Measurements from ENCODE around the gene LPP.

The LPP gene

DNA sequence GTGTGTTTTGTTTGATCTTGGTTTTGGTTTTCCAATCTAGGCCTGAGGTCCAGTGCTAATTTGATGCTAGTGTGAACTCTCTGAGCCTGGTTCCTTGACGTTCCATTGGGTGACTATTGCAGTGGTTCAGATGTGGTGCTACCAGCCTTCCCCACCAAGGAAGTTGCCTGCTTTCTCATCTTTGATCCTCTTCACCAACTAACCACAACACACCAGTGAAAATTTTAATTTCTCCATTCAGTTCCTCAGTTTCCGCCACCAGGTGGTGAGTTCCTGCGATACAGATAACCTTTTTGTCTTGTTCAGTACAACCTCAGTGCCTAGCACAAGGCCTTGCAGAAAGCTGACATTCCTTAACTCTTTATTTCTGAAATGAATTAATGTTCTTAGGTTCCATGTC, 680.4 kb downstream of the LPP start:
- H3K9ac ChIP-seq (ENCODE audit: insufficient read length) = no peak overlapping the region
- H3K4me3 ChIP-seq = no peak overlapping the region
- no peaks in the 10 kb centered on the region for H3K36me3 ChIP-seq (ENCODE audit: insufficient read depth, low read length)
- TF ChIP-seq FOXP2 (optimal IDR thresholded peaks at IDR 0.05; ENCODE audit: control extremely low read depth, extremely low read length, insufficient read depth) (no peak), EZH2 (IDR thresholded peaks at IDR 0.05) (no peak), POLR2AphosphoS5 (IDR thresholded peaks at IDR 0.05; ENCODE audit: borderline replicate concordance, low read depth, low read length) (no peak)
- DNase-seq (ENCODE audit: low read depth, low spot score) = no peak
- no peaks in the 10 kb centered on the region for H3K9me3 ChIP-seq (ENCODE audit: low read depth, low read length)
- H3K27ac ChIP-seq = no peak overlapping the region

DNA sequence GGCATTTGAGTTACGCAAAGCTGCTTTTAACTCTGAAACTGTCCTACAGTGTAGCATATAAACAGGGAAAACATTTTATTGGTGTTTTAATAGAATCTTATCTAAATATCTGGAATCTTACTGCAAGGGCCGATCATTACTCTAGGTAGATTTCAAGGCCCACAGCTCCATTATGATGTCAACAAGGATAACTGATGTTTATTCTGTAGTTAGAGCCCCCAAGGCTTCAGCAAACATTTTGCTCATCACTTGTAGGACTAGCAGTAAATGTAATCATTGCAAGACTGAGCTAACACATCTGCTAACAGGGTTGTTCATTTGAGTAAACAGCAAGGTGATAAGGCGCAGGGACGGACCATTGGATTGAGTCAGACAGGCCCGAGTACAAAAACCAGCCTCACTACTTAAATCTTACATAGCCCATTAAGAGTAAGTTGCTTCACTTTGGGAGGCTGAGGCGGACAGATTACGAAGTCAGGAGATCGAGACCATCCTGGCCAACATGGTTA, 685.3 kb downstream of the LPP start:
- no peaks in the 10 kb centered on the region for H3K36me3 ChIP-seq (ENCODE audit: insufficient read depth, low read length)
- H3K27ac ChIP-seq = no peak overlapping the region
- TF ChIP-seq EZH2 (IDR thresholded peaks at IDR 0.05) = no peak
- TF ChIP-seq POLR2AphosphoS5 (IDR thresholded peaks at IDR 0.05; ENCODE audit: borderline replicate concordance, low read depth, low read length) = no peak
- no peak for TF ChIP-seq FOXP2 (optimal IDR thresholded peaks at IDR 0.05; ENCODE audit: control extremely low read depth, extremely low read length, insufficient read depth)
- no peaks in the 10 kb centered on the region for H3K9me3 ChIP-seq (ENCODE audit: low read depth, low read length)
- DNase-seq (ENCODE audit: low read depth, low spot score) = no peak
- H3K4me3 ChIP-seq = no peak overlapping the region
- no peak overlapping the region for H3K9ac ChIP-seq (ENCODE audit: insufficient read length)

DNA sequence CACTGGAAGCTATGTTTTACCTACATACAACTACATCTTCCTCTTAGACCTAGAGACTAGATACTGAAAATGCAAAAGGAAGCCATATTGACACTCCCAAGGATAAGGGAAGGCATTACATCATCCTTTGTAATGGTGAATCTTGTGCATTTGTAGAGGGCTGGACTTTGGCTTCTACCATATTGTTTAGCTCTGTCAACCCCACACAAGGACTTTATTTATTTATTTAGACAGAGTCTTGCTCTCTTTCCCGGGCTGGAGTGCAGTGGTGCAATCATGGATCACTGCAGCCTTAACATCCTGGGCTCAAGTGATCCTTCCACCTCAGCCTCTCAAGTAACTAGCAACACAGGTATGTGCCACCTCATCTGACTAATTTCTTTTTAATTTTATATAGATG, 686.3 kb downstream of the LPP start:
- TF ChIP-seq EZH2 (IDR thresholded peaks at IDR 0.05) (no peak), POLR2AphosphoS5 (IDR thresholded peaks at IDR 0.05; ENCODE audit: borderline replicate concordance, low read depth, low read length) (no peak)
- no peak overlapping the region for H3K4me3 ChIP-seq
- H3K9ac ChIP-seq (ENCODE audit: insufficient read length) = no peak overlapping the region
- H3K36me3 ChIP-seq (ENCODE audit: insufficient read depth, low read length) = no peaks in the 10 kb centered on the region
- no peak for DNase-seq (ENCODE audit: low read depth, low spot score)
- H3K27ac ChIP-seq = no peak overlapping the region
- no peaks in the 10 kb centered on the region for H3K9me3 ChIP-seq (ENCODE audit: low read depth, low read length)

DNA sequence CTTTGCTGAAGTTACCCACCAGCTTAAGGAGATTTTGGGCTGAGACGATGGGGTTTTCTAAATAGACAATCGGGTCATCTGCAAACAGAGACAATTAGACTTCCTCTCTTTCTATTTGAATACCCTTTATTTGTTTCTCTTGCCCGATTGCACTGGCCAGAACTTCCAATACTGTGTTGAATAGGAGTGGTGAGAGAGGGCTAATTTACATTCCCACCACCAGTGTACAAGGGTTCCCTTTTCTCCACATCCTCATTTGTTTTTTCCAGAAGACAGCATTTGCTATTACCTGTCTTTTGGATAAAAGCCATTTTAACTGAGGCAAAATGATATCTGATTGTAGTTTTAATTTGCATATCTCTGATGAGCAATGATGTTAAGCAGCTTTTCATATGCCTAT, 687.9 kb downstream of the LPP start:
- Histone ChIP-seq H3K9ac (ENCODE audit: insufficient read length) (no peak overlapping the region), H3K4me3 (no peak overlapping the region), H3K36me3 (ENCODE audit: insufficient read depth, low read length) (no peaks in the 10 kb centered on the region), H3K27ac (no peak overlapping the region), H3K9me3 (ENCODE audit: low read depth, low read length) (no peaks in the 10 kb centered on the region)
- no peak for DNase-seq (ENCODE audit: low read depth, low spot score)
- TF ChIP-seq POLR2AphosphoS5 (IDR thresholded peaks at IDR 0.05; ENCODE audit: borderline replicate concordance, low read depth, low read length) = no peak

DNA sequence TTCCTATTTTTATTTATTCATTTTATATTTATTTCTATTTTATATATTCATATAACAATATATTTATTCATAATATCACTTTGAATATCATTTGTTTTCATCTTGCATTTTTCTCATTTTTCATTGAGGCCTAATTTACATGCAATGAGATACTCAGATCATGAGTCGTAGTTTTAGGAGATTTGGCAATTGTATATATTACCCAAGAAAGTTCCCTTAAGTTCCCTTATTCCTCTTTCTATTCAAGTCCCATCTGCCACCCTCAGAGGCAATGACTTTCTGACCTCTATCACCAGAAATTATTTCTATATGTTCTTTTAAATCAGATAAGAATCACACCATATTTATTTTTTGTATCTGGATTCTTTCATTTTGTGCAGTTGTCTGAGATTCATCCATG, 688.7 kb downstream of the LPP start:
- Histone ChIP-seq H3K9me3 (ENCODE audit: low read depth, low read length) (no peaks in the 10 kb centered on the region), H3K36me3 (ENCODE audit: insufficient read depth, low read length) (no peaks in the 10 kb centered on the region), H3K4me3 (no peak overlapping the region), H3K9ac (ENCODE audit: insufficient read length) (no peak overlapping the region), H3K27ac (no peak overlapping the region)
- TF ChIP-seq EZH2 (IDR thresholded peaks at IDR 0.05) (no peak), FOXP2 (optimal IDR thresholded peaks at IDR 0.05; ENCODE audit: control extremely low read depth, extremely low read length, insufficient read depth) (no peak), POLR2AphosphoS5 (IDR thresholded peaks at IDR 0.05; ENCODE audit: borderline replicate concordance, low read depth, low read length) (no peak)
- no peak for DNase-seq (ENCODE audit: low read depth, low spot score)

DNA sequence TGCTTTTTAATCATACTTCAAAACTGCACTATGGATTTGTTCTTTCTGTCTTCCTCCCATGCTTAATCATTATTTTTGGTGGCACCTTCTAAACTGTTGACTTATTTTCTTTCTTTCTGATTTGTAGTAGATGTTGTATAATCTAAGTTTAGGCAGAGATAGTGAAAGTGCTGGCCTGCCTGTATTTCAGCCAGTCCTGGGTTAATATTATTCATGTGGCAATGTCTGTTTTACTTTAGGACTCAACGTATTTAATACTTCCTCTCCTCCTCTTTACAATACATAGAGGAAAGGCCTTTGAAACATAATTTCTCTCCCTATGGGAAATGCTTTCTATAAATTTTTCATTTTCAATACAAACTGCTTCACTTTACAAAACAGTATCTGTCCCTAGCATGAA, 690.1 kb downstream of the LPP start:
- no peak for DNase-seq (ENCODE audit: low read depth, low spot score)

DNA sequence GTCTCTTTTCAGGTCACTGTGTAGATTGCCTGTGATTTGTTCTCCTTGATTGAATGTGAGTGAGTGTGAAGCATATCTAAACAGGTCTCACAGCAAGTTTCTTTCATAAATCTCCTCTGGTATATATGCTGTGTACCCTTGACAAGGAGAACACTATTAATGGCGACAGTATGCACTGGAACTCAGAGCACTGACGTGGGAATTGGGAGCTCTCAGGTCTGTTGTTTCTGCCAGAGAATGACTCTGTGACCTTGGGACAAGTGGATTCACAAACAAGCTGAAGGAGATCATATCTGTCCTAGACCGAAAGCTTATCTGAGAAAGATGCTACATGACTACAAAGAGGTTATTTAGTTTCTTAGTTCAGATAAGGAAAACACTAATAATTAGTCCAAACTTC, 691.6 kb downstream of the LPP start:
- no peak for TF ChIP-seq POLR2AphosphoS5 (IDR thresholded peaks at IDR 0.05; ENCODE audit: borderline replicate concordance, low read depth, low read length)
- no peak for TF ChIP-seq EZH2 (IDR thresholded peaks at IDR 0.05)
- TF ChIP-seq FOXP2 (optimal IDR thresholded peaks at IDR 0.05; ENCODE audit: control extremely low read depth, extremely low read length, insufficient read depth) = no peak
- H3K36me3 ChIP-seq (ENCODE audit: insufficient read depth, low read length) = no peaks in the 10 kb centered on the region
- H3K27ac ChIP-seq = no peak overlapping the region
- no peak overlapping the region for H3K9ac ChIP-seq (ENCODE audit: insufficient read length)
- no peak for DNase-seq (ENCODE audit: low read depth, low spot score)
- no peaks in the 10 kb centered on the region for H3K9me3 ChIP-seq (ENCODE audit: low read depth, low read length)
- no peak overlapping the region for H3K4me3 ChIP-seq

More for the DNA sequence above, 690.1 kb downstream of the LPP start:
- no peak overlapping the region for H3K9ac ChIP-seq (ENCODE audit: insufficient read length)
- H3K36me3 ChIP-seq (ENCODE audit: insufficient read depth, low read length) = no peaks in the 10 kb centered on the region
- TF ChIP-seq POLR2AphosphoS5 (IDR thresholded peaks at IDR 0.05; ENCODE audit: borderline replicate concordance, low read depth, low read length) (no peak), EZH2 (IDR thresholded peaks at IDR 0.05) (no peak), FOXP2 (optimal IDR thresholded peaks at IDR 0.05; ENCODE audit: control extremely low read depth, extremely low read length, insufficient read depth) (no peak)
- H3K9me3 ChIP-seq (ENCODE audit: low read depth, low read length) = no peaks in the 10 kb centered on the region
- H3K27ac ChIP-seq = no peak overlapping the region
- H3K4me3 ChIP-seq = no peak overlapping the region

DNA sequence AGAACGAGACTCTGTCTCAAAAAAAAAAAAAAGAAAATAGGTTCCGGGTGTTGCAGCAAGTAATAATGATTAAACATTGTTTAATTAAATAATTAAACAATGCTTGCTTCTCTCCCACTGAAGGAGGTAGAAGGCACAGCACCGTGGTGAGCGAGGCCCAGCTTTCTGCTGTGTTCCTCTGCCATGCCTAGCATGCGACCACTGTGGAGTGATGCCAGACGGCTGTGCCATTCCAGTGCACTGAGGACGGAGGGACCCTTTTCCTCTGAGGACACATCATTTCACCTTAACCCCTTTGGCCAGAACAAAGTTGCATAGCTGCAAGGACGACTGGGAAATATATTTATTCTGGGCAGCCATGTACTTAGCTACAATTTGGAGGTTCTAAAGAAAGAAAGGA, 695.0 kb downstream of the LPP start:
- no peak for DNase-seq (ENCODE audit: low read depth, low spot score)
- H3K36me3 ChIP-seq (ENCODE audit: insufficient read depth, low read length) = no peaks in the 10 kb centered on the region
- H3K27ac ChIP-seq = no peak overlapping the region
- no peaks in the 10 kb centered on the region for H3K9me3 ChIP-seq (ENCODE audit: low read depth, low read length)
- H3K9ac ChIP-seq (ENCODE audit: insufficient read length) = no peak overlapping the region
- H3K4me3 ChIP-seq = no peak overlapping the region
- no peak for TF ChIP-seq FOXP2 (optimal IDR thresholded peaks at IDR 0.05; ENCODE audit: control extremely low read depth, extremely low read length, insufficient read depth)
- TF ChIP-seq EZH2 (IDR thresholded peaks at IDR 0.05) = no peak
- TF ChIP-seq POLR2AphosphoS5 (IDR thresholded peaks at IDR 0.05; ENCODE audit: borderline replicate concordance, low read depth, low read length) = no peak

Measured in SK-N-MC (cell line).